ENCODE measurements around the gene NSDHL.

The NSDHL gene

DNA sequence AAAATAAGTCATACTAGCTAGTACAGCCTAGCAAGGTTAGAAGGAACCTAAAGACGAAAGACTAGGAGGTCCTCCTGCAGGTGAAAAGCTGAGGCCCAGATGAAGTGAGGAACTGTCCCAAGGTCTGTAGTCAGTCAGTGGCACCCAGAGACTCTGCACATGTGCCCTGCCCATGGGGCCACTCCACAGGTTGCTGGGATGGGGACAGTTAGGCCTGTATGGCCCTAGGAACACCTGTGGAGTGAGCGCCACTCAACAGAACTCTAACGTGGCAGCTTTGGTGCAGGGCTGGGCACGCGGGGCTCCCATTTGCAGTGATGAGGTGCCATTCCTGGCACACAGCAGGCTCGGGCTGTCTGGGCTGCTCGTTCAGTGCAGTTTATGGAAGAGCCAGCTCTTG lies 81.8 kb downstream of the NSDHL start:
- DNase-seq (ENCODE audit: low read depth in 2 of 2, low spot score in 1 of 2), result no peak

GRCh38 chrX:152913346-152913745 lies 82.5 kb downstream of the NSDHL start:
- DNase-seq (ENCODE audit: low read depth in 2 of 2, low spot score in 1 of 2), result no peak

GRCh38 chrX:152913910-152914309 lies 83.0 kb downstream of the NSDHL start:
- no peak for DNase-seq (ENCODE audit: low read depth in 2 of 2, low spot score in 1 of 2)

GRCh38 chrX:152915541-152916241 lies 84.8 kb downstream of the NSDHL start:
- DNase-seq (ENCODE audit: low read depth in 2 of 2, low spot score in 1 of 2), result no peak

DNA sequence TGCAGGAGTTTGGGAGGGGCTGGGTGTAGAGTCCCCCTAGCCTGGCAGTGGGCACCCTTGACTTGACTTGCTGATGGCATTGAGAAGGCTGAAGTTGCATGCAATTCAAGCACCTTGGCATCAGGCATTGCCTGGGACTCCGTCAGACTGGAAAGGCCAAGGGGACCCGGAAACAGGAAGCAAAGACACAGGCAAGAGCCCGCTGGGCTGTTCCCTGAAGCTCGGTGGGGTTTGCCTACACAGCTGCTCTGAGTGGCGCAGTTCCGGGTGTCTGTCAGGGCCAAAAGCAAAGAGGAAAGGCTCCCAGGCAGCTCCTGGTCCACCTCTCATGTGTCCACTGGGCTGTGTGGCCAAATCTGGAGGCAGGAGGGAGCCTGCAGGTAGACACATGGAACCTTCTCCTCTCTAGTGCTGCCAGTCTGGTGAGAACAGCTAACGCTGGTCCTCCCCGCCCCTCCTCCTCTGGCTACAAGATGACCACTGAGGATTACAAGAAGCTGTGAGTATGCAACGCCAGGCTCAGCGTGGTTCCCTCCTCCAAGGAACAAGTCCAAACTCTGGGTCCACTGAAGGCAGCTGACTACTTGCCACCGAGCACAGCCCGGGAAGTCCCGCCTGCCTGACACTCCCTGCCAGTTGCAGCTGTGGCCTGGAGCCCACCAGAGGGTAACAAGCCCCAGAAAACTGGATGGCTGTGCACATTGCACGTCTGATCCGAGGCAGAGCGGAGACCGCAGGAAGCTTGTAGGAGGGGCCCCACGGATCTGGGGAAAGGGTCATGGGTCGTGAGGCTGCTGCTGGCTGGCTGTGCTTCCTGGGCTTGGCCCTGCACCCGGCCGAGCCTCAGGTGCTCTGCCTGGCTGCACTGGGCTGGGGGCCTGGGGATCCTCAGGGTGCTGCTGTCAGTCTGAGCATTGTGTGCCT lies 87.1 kb downstream of the NSDHL start:
- DNase-seq (ENCODE audit: low read depth in 2 of 2, low spot score in 1 of 2), result no peak

DNA sequence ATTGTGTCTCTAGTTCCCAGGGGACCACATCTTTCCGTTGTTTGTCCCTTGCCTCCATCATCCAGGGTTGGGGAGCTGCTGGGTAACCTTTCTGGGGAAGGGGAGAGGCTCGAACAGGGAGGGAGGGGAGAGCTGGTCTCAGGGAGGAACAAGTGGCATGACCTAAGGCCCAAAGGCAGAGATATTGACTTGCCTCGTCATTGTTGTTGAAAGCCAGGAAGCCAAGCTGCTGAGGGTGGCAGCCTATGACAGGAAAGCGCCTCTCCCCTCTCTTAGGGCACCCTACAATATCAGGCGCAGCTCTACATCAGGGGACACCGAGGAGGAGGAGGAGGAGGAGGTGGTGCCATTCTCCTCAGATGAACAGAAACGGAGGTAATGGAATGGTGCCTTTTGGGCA lies 87.8 kb downstream of the NSDHL start:
- no peak for DNase-seq (ENCODE audit: low read depth in 2 of 2, low spot score in 1 of 2)

Data from stimulated activated CD8-positive, alpha-beta memory T cell treated with anti-CD3 and anti-CD28 coated beads, Interleukin-4, amount 100 ng/mL, for 1 hour (primary cell).